ENCODE data around the gene MTCL1. TPM values are rescaled to one million over a fixed set of nuclear protein-coding genes. Genes with fewer than 3 reads are reported as not detected.

The MTCL1 gene
- total and polyA plus RNA-seq, 2 of the 8 experiments (the other 6 are each of a cell fraction or from before 2014, with no cell fraction given) = 16.6 to 60.8 TPM

DNA sequence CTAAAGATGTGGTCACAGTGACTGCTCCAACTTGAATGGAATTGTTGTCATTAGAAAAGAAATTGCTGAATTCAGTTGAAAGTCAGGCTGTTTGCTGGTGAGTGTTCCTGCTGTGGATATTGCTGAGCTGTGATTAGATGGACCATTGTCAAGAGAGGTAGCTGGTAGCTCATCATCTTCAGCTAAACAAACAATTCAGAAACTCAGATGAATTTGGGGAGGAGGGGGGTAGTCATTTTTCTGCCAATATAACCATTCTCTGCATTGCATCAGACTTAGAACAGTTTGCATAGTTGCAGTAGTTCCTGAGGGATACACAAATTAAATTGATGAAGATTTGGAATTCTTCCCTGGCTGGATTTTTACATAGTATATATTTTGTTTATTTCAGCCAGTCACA, 108.3 kb downstream of the MTCL1 start:
- H4K91ac ChIP-seq (replicated peaks; ENCODE audit: insufficient read length, low read length) = no peak overlapping the region
- POLR2A ChIA-PET (ENCODE audit: partially characterized antibody) = no interaction called here
- CTCF ChIA-PET (ENCODE audit: partially characterized antibody) = interaction anchor here (0.7 to 1.3 kb wide), 2 partner anchors 20 to 168 kb away, joined by 3 to 5 read pairs; no protein-coding TSS in a partner anchor

More for the DNA sequence above, 108.3 kb downstream of the MTCL1 start:
- H3K27ac ChIP-seq (ENCODE audit: low read depth, low read length) = no peak overlapping the region
- H2BK15ac ChIP-seq (ENCODE audit: low read length) = no peak overlapping the region
- H3K36me3 ChIP-seq (ENCODE audit: control insufficient read depth in 2 of 4, insufficient read depth in 4 of 4, low read length in 3 of 4) = peaks cover 2 to 44% (median 22%) of the 10 kb centered on the region in 4 experiments; a peak in 6 of 8 replicates
- no peak overlapping the region for H4K8ac ChIP-seq (ENCODE audit: extremely low read depth, insufficient read depth, low read length)
- no peak overlapping the region for H4K5ac ChIP-seq (ENCODE audit: insufficient read length, low read depth, low read length)
- no peak overlapping the region for H3K4me3 ChIP-seq (ENCODE audit: extremely low read depth in 1 of 4, insufficient read depth in 2 of 4, low read depth in 3 of 4, low read length in 4 of 4)
- no peak overlapping the region for H2BK5ac ChIP-seq (ENCODE audit: low read depth, low read length)
- H3K23me2 ChIP-seq (ENCODE audit: low read depth, low read length) = no peaks in the 10 kb centered on the region
- H3K14ac ChIP-seq (ENCODE audit: insufficient read length) = no peak overlapping the region
- no peaks in the 10 kb centered on the region for H3K27me3 ChIP-seq (replicated peaks in 1 of 4; ENCODE audit: control insufficient read depth in 3 of 4, extremely low read depth in 1 of 4, insufficient read depth in 3 of 4, low read length in 3 of 4)
- no peak overlapping the region for H3K9ac ChIP-seq (replicated peaks in 1 of 4; ENCODE audit: extremely low read depth in 1 of 4, low read depth in 3 of 4, low read length in 3 of 4)
- no peak overlapping the region for H2AFZ ChIP-seq (ENCODE audit: low read length)
- no peak overlapping the region for H2BK20ac ChIP-seq (ENCODE audit: low read length)
- H3K79me1 ChIP-seq (ENCODE audit: low read depth, low read length) = no peaks in the 10 kb centered on the region; the same call in 1 of the 2 replicates
- H3K9me3 ChIP-seq (ENCODE audit: insufficient read depth in 2 of 2, low read depth in 1 of 2, low read length in 1 of 2) = no peaks in the 10 kb centered on the region
- no peak overlapping the region for H3K23ac ChIP-seq (ENCODE audit: insufficient read length)
- DNase-seq (ENCODE audit: low read depth in 1 of 2, low spot score in 2 of 2) (no peak), FAIRE-seq (no peak)
- no peak overlapping the region for H3K4me2 ChIP-seq (ENCODE audit: insufficient read depth in 1 of 2, low read depth in 2 of 2, low read length in 2 of 2)
- no peak overlapping the region for H3K4ac ChIP-seq (replicated peaks; ENCODE audit: insufficient read length, low read depth, low read length)
- no peak overlapping the region for H2AK5ac ChIP-seq (ENCODE audit: low read depth, low read length)
- H3K56ac ChIP-seq (replicated peaks; ENCODE audit: insufficient read length, low read depth, low read length) = no peak overlapping the region
- no peaks in the 10 kb centered on the region for H3K79me2 ChIP-seq (ENCODE audit: control insufficient read depth in 1 of 2, insufficient read depth in 2 of 2, low read length in 2 of 2)
- no peak overlapping the region for H2BK120ac ChIP-seq (replicated peaks; ENCODE audit: low read depth, low read length)
- no peak for TF ChIP-seq RNF2 (IDR thresholded peaks at IDR 0.05; ENCODE audit: borderline replicate concordance, low read depth, low read length, missing control alignments, poor library complexity, severe bottlenecking)
- TF ChIP-seq SIX5 (IDR thresholded peaks at IDR 0.05; ENCODE audit: low read depth, low read length) = no peak
- no peak for TF ChIP-seq TAF7 (optimal IDR thresholded peaks at IDR 0.05; ENCODE audit: borderline replicate concordance, low read depth, low read length)
- no peak for TF ChIP-seq SUZ12 (IDR thresholded peaks at IDR 0.05; ENCODE audit: low read length)
- no peak for TF ChIP-seq SP1 (IDR thresholded peaks at IDR 0.05; ENCODE audit: low read depth, low read length)
- TF ChIP-seq KDM4A (IDR thresholded peaks at IDR 0.05; ENCODE audit: low read depth, low read length, severe bottlenecking) = no peak
- TF ChIP-seq BRCA1 (IDR thresholded peaks at IDR 0.05; ENCODE audit: low read depth, low read length) = no peak
- TF ChIP-seq EP300 (IDR thresholded peaks at IDR 0.05; ENCODE audit: borderline replicate concordance in 1 of 2, low read depth in 2 of 2, low read length in 2 of 2) = no peak
- TF ChIP-seq CHD1 (IDR thresholded peaks at IDR 0.05; ENCODE audit: low read depth, low read length) = no peak
- no peak for TF ChIP-seq TBP (IDR thresholded peaks at IDR 0.05; ENCODE audit: low read depth, low read length)
- TF ChIP-seq POU5F1 (IDR thresholded peaks at IDR 0.05; ENCODE audit: low read depth, low read length) = no peak
- TF ChIP-seq, protein P1, sequence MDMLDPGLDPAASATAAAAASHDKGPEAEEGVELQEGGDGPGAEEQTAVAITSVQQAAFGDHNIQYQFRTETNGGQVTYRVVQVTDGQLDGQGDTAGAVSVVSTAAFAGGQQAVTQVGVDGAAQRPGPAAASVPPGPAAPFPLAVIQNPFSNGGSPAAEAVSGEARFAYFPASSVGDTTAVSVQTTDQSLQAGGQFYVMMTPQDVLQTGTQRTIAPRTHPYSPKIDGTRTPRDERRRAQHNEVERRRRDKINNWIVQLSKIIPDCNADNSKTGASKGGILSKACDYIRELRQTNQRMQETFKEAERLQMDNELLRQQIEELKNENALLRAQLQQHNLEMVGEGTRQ (IDR thresholded peaks at IDR 0.05; ENCODE audit: low read length) = no peak
- H2BK12ac ChIP-seq (ENCODE audit: low read depth, low read length) = no peak overlapping the region
- H3K4me1 ChIP-seq (replicated peaks in 1 of 4; ENCODE audit: control insufficient read depth in 3 of 4, insufficient read depth in 4 of 4, low read length in 3 of 4) = no peaks in the 10 kb centered on the region
- H3K18ac ChIP-seq (ENCODE audit: extremely low read depth, low read length) = no peak overlapping the region
- no peaks in the 10 kb centered on the region for H4K20me1 ChIP-seq (replicated peaks in 1 of 2; ENCODE audit: control insufficient read depth in 1 of 2, insufficient read depth in 2 of 2, low read length in 2 of 2)
